Right ventricle myocardium superior (tissue), 1 donor: Measurements from ENCODE around the gene TPRG1. TPM values are rescaled to one million over a fixed set of nuclear protein-coding genes. Genes with fewer than 3 reads are reported as not detected.

Source experiments
- ATAC-seq: fragments of 200-7000 bp; cut with Tn5 transposase; one replicate; pipeline ENCODE4 v1.9.1; 2020; ENCODE audit warnings: mild to moderate bottlenecking; ENCODE audit not compliant: poor library complexity
- DNase-seq: peaks from one replicate; pipeline ENCODE4 v3.0.0-alpha.2; 2020
- intact Hi-C: fragments of 100-400 bp; cut with DNase I; formaldehyde crosslinking; loops from one replicate; pipeline ENCODE4 v1.11.2; 2022
- total RNA-seq: library from RNA; stranded (reverse); fragmentation: NEBNext Ultra II Directional; extraction: Animal tissue kit (Norgen Biotek cat#: 25700); gene quantifications from one replicate; pipeline ENCODE4 v1.2.1, GENCODE V29; 2021
- donor health status: DM: no; HTN: yes; CAD: no; lungs with severe emphysema.

Gene TPRG1
- total RNA-seq, 1 donor from 2014 or later: 2.7 TPM

DNA sequence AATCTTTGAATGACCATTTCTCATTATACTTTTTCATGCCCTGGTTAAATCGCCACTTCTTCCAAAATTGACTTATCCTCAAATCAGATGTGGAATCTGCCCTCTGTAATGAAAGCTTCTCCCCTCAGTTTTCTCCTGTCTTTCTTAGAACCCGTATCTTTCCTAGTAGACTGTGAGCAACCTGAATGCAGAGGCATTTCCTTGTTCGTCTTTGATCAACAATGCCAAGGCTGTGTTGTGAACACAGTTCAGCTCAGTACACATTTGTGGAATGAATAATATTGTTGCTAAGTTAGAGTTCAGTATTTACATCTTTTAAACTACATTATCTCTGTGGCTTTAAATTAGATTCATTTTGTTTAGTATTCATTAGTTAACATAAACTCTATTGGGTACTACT is 123.3 kb downstream of the TPRG1 start:
- ATAC-seq (no peak), DNase-seq (no peak)
- intact Hi-C loops: no loop called here

DNA sequence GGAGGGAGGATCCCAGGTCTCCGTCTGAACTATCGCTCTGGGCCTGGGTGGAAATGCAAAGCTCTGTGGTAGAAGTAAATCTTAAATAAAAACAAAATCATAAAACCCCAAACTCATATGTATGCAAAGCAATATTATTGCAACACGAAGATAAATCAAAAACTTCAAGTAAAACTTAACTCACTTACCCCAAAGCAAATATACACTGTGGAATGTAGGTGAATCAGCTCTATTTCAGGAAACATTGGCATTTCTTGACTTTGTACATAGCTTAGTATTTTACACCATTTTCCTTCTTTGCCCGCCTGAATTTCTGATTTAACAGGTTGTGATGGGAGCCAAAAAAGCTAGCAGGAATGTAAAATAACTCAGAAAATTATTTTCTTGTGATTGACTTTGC is 126.2 kb downstream of the TPRG1 start:
- ATAC-seq (no peak), DNase-seq (no peak)
- intact Hi-C loops: no loop called here

DNA sequence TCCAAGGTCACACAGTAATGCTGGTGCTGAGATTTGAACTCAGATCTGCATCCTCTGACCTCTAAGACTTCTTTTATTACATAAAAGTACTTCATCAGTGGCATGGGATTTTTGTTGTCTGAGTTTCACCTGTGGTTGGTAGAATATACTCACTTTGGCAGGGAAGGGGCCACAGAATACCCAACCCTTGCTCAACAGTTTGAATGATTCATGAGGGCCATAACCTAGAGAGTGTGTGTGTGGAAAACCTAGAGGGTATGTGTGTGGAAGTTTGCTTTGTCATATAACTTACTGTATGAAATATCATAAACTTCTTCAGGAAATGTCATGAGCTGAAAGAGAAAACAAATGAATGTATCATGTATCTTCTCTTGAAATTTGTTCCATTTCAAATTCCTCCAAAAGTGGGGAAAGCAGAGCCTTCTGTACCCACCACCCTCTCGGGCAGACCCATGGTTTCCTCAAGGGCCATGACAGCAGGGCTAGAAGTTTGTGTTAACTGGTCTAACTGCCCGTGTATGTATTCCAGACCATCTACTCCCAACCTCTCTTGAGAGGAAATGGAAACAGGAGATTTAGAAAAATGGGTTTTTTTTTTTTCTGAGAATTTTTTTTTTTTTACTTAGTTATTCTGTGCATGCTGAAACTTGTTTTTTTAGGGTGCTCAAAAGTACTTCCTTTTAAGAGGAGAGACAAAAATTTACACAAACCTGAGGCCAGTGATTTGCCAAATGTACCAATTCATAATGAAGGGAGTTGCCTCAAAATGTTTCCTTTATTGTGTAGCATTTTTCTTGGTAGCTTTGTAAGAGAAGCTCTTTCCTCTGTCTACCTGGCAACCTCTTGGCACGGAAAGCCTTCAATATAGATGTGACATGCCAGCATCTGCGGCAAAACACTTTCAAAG is 127.0 kb downstream of the TPRG1 start:
- ATAC-seq: no peak
- no peak for DNase-seq
- intact Hi-C loops: no loop called here

DNA sequence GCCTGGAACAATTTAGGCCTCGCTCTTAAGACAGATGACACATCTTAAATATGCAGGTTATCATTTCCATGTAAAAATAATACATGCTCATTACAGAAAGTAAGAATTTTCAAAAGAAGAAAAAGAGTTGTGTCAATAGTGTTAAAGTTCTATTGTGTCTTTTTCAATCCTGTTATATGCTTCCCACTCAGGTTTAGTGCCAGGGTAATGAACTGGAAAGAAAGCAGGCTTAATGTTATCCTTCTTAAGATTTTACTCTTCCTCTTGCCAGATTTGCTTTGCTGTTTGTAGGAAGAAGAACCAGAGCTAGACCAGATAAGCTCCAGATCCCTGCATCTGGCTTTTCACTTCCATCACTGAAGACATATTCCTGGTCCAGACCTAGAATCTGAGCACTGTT is 128.6 kb downstream of the TPRG1 start:
- no peak for ATAC-seq
- intact Hi-C loops: no loop called here
- no peak for DNase-seq

DNA sequence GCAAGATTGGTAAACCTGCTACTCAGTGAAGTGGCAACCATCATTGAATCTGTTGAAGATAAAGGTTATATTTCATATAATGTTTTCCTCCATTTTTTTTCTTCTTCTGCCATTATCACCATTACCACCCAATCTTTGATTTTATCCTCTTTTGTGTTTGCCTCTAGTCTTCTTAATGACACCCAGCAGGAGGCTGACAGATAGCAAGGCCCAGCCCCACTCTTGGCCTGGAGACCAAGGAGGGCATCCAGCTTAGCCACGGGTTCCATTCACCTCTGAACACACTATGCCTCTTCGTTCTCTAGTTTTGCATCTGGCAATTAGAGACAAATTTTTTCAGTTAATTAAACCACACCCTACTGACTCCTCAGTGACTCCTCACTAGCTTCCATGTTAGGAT is 129.7 kb downstream of the TPRG1 start:
- ATAC-seq: no peak

DNA sequence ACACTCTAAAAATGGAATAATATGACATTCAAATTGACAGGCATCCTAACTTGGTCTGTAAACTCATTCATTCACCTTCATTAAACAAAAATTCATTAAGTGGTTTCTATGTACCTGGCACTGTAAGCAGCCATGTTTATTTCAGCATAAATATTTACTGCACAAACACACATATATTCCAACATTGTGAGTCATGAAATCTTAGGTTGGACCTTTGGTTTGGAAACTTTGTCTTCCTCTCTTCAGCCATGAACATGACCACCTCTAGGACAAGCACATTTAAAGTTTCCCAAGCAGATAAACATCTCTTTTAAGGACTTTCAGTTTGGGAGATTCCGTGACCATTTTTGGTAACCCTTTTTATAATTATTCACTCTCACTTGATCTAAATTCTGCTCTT is 131.8 kb downstream of the TPRG1 start:
- intact Hi-C loops: no loop called here
- DNase-seq: no peak
- no peak for ATAC-seq

More for the DNA sequence above, 129.7 kb downstream of the TPRG1 start:
- no peak for DNase-seq
- intact Hi-C loops: no loop called here

DNA sequence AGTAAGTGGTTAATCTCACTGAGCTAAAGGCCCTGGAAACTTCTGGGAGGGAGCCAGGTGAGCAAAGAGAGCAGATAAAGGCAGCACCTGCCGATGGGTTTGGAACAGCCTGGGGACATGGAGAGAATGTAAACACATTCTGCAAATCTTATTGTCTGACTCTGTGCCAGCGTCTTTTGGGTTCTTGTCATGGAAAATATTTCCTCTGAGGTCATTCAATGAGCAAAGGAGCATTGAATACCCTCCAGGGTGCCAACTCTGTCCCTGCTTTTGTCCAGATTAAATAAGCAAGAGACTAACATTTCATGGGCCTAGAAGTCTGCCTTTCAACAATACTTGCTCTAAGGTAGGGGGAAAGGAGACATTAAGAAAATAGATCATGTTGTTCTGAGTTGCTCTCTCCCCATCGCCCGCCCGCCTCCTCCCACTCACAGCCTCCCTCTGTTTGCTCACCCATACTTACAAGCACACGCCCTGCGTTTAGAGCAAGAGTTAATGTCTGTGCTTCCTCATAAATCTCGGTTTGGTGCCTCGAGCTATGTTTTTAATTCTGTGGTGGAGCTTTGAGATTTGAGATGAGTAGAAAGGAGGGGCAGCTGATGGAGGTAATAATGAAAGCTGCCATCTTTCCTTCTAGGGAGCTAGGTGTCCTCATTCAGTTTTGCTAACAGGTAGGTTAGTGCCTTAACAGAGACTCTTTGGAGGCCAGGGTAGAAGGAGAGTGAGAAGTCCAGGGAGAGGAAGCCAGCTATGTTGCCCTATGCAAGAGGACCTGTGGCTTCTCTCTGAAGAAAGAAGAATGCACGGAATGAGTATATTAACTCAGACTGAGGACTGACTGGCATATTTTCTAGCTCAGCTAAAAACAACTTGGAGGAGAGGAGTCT is 132.9 kb downstream of the TPRG1 start:
- no peak for ATAC-seq
- DNase-seq: no peak
- intact Hi-C loops: no loop called here

DNA sequence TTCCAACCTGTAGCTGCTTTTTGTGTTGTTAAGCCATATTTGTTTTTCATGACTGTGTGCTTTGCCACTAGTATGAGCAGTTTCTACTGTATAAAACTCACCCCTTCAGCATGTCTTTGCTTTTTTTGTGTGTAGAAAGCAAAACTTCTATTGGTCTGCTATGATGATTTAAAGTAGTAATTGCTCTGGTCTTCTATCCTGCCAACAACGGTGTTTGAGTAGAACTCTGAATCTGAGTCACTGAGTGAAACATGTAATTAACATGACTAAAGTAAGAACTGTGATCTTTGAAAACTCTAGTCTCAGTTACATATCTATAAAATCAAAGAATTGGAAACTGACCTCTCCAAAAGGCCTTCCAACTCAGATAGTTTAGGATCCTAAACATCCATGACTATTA is 133.6 kb downstream of the TPRG1 start:
- intact Hi-C loops: no loop called here
- DNase-seq (no peak), ATAC-seq (no peak)

DNA sequence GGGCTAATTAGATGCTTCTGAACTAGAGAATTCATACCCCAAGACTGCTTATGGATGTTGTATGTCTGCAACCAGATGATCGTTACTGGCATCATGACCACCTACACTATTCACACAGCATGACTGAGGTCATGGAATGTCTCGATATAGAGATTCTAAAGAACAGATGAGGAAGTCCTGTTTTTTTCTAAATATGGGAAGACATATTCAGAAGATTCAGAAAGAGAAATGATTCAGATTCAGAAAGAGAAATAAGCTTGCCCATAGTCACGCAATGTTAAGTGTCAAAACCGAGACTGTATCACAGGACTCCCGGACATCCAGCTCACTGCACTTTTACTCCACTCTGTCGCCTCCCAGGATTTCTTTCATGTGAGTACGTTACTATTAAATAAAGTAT is 136.2 kb downstream of the TPRG1 start:
- intact Hi-C loops: no loop called here
- no peak for ATAC-seq
- no peak for DNase-seq

DNA sequence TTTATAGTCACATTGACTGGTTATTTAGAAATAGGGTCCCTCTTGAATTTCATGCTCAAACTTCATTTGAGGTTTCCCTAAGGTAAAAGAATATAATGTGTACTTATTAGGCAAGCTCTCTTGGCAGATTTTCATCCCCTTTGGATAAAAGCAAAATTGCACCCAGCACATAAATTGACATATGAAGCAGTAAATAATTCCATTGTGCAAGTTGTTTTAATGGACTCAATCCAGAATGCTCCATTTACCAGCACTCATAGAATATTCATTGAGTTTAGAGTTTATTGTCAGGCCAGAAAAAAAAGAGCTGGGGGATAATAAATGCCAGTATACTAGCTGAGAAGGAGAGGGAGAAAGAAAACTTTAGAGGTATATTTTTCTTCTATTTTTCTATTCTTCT is 136.8 kb downstream of the TPRG1 start:
- DNase-seq (no peak), ATAC-seq (no peak)
- intact Hi-C loops: no loop called here

DNA sequence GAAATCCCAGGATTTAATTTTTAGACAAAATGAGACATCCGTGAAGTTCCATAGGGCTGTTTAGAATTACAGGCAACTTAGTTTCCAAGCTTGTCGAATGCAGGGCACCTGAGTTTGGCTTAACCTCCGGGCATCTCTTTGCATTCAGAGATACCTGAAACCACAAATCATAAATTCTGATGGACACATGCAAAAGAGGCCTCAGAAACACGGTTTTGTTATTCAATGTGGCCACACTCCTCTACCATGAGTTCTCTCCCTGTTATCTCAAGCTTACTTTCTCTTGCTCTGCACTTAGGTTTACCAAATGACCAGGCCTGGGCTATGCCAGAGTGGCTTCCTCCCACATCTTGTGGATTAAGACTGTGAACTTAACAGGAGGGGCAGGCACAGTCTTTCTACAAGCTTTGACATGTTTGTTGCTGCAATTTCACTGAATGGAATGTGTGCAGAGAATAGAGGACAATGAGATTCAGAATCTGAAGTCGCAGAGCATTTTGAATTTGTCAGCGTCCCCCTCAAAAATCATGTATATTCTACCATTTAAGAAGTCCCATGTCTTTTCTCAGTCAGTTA is 137.7 kb downstream of the TPRG1 start:
- intact Hi-C loops: no loop called here
- no peak for ATAC-seq
- no peak for DNase-seq

DNA sequence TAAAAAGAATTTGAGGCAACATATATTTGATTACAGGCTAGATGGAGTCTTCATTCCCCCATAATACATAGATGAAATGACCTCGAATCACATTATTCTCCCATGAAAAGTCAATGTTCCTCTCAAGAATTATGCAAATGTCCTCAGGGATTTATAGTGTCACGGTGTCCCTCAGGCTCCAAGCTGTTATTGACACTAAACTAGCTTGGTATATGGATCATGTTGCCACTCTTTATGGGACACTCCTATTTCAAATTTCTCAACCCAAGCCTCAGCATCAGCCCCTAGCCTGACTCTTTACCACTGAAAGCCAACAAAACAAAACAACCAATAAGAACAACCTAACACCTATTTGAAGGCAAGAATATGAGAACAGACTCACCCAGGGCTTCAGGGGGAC is 139.8 kb downstream of the TPRG1 start:
- intact Hi-C loops: no loop called here
- ATAC-seq (no peak), DNase-seq (no peak)

DNA sequence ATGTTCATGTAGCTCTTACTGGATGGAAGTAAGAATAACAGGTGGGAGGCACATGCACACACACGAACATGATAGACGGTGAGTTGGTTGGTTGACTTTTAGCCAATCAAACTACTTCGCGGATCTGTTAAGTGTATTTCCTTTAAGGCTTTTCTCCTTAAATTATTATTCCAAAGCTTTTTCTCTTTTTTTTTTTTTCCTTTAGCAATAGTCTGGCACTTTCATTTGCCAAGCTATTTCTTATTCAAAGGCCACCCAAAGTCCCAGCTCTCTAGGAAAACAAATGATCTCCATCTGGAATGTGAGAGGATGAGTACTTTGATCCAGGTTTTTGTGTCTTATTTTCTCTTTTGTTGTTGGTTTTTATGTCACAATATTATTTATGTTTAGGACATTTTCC is 141.1 kb downstream of the TPRG1 start:
- DNase-seq (no peak), ATAC-seq (no peak)
- intact Hi-C loops: no loop called here

DNA sequence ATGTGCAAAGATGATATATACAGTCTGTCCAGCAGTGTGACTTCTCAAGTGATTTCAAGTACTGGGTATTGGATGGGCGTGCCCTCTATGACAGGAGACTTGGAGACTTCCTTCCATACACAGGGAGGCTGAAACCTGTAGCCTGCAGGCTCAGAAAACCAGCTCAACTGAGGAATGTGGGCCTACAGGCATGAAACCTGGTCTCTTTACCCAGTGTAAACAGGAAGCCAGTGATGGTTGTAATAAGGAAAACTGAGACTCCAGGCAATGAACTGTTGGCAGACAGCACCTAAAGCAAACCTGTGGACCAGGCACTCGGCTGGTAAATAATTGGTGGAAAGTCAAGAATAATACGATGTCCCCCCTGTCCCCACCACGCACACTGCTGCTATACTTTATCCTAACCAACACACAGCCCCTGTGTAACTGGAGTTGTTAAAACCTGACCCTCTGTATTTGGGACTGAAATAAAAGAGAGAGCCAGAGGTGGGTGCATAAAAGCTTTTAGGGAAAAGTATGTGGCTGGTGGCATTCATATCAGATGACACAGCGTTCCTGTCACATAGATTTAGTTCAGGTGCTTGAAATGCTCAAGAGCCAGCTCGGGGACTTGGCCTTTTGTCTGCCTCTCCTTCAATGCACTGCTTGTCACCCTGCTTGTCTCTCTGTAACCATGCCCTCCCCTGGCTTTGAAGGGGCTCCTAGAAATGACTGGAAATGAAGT is 144.7 kb downstream of the TPRG1 start:
- intact Hi-C loops: no loop called here
- ATAC-seq (no peak), DNase-seq (no peak)

DNA sequence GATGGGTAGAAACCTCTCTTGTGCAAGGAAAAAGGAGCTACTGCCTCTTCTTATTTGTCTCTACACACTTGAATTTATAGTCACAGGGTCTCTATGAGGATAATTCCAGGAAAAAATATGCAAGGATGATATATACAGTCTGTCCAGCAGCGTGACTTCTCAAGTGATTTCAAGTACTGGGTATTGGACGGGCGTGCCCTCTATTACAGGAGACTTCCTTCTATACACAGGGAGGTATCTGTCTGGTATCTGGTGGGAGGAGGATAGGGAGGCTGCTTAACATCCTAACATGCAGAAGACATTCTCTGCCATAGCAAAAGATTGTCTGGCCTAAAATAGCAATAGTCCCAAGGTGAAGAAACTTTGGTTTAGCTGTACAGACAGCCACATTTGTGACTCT is 146.1 kb downstream of the TPRG1 start:
- DNase-seq (no peak), ATAC-seq (no peak)
- intact Hi-C loops: no loop called here

DNA sequence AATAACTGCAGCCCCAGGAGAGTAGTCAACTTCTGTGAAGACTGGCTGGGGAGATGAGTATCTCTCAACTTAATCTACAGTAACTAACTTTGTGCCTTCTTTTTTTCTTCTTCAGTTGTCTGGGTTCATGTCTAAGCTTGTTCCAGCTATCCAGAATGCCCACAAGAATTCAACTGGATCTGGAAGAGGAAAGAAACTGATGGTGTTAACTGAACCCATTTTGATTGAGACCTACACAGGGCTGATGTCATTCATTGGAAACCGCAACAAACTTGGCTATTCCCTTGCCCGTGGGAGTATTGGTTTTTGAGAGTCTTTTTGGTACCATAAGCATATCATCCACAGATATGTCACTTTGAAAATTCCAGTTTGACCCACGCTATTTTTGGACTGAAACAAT is 148.7 kb downstream of the TPRG1 start:
- ATAC-seq (no peak), DNase-seq (no peak)
- intact Hi-C loops: no loop called here

DNA sequence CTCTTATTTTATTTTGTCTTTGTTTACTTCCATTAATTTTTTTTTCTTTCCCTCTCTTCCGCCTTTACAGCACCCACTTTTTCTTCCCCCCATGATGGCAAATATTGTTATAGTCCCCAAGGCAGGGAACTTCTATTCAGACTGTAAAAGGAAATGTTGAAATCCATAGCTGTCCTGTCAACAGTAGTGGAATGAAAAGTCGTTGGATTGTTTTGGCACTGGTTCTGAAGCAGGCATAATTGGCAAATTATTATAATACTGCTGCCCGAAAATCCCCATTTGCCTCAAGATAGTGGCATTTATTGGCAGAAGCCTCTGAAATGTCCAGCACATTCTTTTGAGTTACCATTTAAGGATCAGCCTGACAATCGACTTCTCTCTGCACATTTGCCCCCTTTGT is 150.6 kb downstream of the TPRG1 start:
- ATAC-seq: no peak
- DNase-seq: no peak
- intact Hi-C loops: no loop called here

DNA sequence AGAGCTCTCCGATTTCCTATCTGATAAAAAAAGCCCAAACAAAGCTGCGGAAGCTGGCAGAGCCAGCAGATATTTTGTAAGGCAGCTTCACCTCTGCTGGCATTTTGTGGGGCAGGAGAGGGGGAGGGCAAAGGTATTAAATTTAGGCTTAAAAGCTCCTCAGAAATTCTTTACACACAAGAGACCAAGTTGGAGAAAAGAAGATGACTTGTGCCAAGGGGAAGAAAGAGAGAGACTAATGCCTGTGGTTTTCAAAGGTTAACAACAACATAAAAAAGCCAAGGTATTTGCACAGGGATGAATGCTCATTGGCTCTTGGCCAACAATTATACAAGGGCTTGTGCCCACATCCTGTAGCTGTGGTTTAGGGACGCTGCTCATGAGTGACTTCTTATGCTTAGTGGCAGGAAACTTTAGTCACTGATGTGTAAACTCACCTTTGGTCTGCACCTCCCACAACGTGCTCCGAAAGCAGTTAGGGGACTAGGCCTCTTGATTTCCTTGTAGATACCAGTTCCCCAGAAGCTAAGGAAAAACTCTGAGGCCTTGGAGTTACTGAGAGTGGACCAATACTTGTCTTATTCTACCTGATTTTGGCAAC is 152.9 kb downstream of the TPRG1 start:
- DNase-seq (no peak), ATAC-seq (peak; percentile 39)
- intact Hi-C loops: no loop called here

DNA sequence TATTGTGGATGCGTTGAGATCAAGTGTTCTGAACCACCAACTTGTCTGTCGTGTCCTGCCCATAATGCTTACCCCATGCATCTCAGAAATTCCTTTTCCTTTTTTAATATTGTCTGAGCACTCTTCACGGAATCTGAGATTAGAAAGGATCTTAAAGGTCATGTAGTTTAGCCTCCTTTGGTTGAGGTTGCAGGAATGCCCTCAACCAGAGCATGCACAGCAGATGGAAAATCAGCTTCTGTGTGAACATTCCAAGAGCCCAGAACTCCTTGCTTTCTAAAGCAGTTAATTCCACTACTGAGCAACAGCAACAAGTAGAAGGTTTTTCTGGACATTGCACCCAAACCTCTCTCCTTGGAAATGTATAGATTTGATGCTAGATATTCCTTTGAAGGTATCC is 153.7 kb downstream of the TPRG1 start:
- intact Hi-C loops: no loop called here
- no peak for ATAC-seq

More for the DNA sequence above, 153.7 kb downstream of the TPRG1 start:
- no peak for DNase-seq
